Fibroblast of lung (primary cell): Measurements from ENCODE around the gene DPM2. TPM values are rescaled to one million over a fixed set of nuclear protein-coding genes. Genes with fewer than 3 reads are reported as not detected.

Source experiments
- DNase-seq, 2 donors: peaks; one replicate each; pipeline versions ENCODE4 v3.0.0 to v3.0.0-alpha.2; 2010; ENCODE audit warnings: low read depth in 2 of 2
- H2AFZ ChIP-seq: 2 replicates; pipeline ENCODE4 v1.5.1; 2012; ENCODE audit warnings: low read length, control low read depth, inconsistent platforms
- H3K27ac ChIP-seq: 2 replicates; pipeline ENCODE4 v1.5.1; 2011; ENCODE audit warnings: low read length, control low read depth; ENCODE audit not compliant: insufficient read depth
- H3K27me3 ChIP-seq: 2 replicates; pipeline ENCODE4 v1.5.1; 2011; ENCODE audit warnings: mild to moderate bottlenecking, low read length; ENCODE audit not compliant: control insufficient read depth, insufficient read depth
- H3K36me3 ChIP-seq: 2 replicates; pipeline ENCODE4 v1.5.1; 2011; ENCODE audit warnings: low read length; ENCODE audit not compliant: control insufficient read depth, insufficient read depth
- H3K4me1 ChIP-seq: 2 replicates; pipeline ENCODE4 v1.5.1; 2011; ENCODE audit warnings: low read length; ENCODE audit not compliant: control insufficient read depth, insufficient read depth; ENCODE audit errors: extremely low read depth
- H3K4me2 ChIP-seq: 2 replicates; pipeline ENCODE4 v1.5.1; 2011; ENCODE audit warnings: low read length, control low read depth; ENCODE audit not compliant: insufficient read depth; ENCODE audit errors: extremely low read depth
- H3K4me3 ChIP-seq, 4 experiments: fragments of 200-600 bp in 1 of 4; sonication (generic) in 1 of 4; replicated peaks in 1 of 4; 2 replicates each; pipeline ENCODE4 v1.5.1; 2011 to 2016; ENCODE audit warnings: low read length in 4 of 4, low read depth in 3 of 4, mild to moderate bottlenecking in 3 of 4, control low read depth in 2 of 4, inconsistent platforms in 1 of 4, mixed read lengths in 1 of 4; ENCODE audit not compliant: insufficient read depth in 1 of 4; ENCODE audit errors: control extremely low read depth in 1 of 4
- H3K79me2 ChIP-seq: 2 replicates; pipeline ENCODE4 v1.5.1; 2012; ENCODE audit warnings: mild to moderate bottlenecking, low read length, inconsistent platforms; ENCODE audit not compliant: control insufficient read depth, insufficient read depth
- H3K9ac ChIP-seq: 2 replicates; pipeline ENCODE4 v1.5.1; 2011; ENCODE audit warnings: mild to moderate bottlenecking, low read length, control low read depth; ENCODE audit not compliant: insufficient read depth
- H3K9me3 ChIP-seq: 2 replicates; pipeline ENCODE4 v1.5.1; 2012; ENCODE audit warnings: low read depth, low read length; ENCODE audit not compliant: control insufficient read depth, insufficient read depth
- H4K20me1 ChIP-seq: 2 replicates; pipeline ENCODE4 v1.5.1; 2011; ENCODE audit warnings: low read length; ENCODE audit not compliant: control insufficient read depth, insufficient read depth; ENCODE audit errors: extremely low read depth
- EZH2 ChIP-seq: IDR thresholded peaks from 2 replicates; pipeline ENCODE4 v1.5.1; 2012; ENCODE audit warnings: low read length, control low read depth, mild to moderate bottlenecking; ENCODE audit errors: missing control alignments
- polyA plus RNA-seq, 2 donors: library from polyadenylated mRNA; depleted of rRNA in 1 of 2; stranded (reverse) in 1 of 2; unstranded in 1 of 2; fragments of >200 nt; gene quantifications; 2 replicates each; pipeline ENCODE4 v1.2.1, GENCODE V29; 2011 to 2012; ENCODE audit warnings: missing spikeins in 1 of 2
- total RNA-seq: library from RNA; depleted of rRNA; stranded (reverse); fragments of >200 nt; gene quantifications from 2 replicates; pipeline ENCODE4 v1.2.1, GENCODE V29; 2014
- TF ChIP-seq, protein P1 (sequence below), 2 donors: IDR thresholded peaks in 1 of 2; conservative IDR thresholded peaks in 1 of 2; 1 replicate in 1 of 2; 2 replicates in 1 of 2; pipeline ENCODE4 v1.5.1; 2011 to 2012; ENCODE audit warnings: low read length in 2 of 2, control low read depth in 1 of 2, inconsistent platforms in 1 of 2, low read depth in 1 of 2, mild to moderate bottlenecking in 1 of 2

Gene DPM2
- total and polyA plus RNA-seq, 2 donors (not counting 1 experiment from before 2014, with no cell fraction given): 11.7 to 24.1 TPM

DNA sequence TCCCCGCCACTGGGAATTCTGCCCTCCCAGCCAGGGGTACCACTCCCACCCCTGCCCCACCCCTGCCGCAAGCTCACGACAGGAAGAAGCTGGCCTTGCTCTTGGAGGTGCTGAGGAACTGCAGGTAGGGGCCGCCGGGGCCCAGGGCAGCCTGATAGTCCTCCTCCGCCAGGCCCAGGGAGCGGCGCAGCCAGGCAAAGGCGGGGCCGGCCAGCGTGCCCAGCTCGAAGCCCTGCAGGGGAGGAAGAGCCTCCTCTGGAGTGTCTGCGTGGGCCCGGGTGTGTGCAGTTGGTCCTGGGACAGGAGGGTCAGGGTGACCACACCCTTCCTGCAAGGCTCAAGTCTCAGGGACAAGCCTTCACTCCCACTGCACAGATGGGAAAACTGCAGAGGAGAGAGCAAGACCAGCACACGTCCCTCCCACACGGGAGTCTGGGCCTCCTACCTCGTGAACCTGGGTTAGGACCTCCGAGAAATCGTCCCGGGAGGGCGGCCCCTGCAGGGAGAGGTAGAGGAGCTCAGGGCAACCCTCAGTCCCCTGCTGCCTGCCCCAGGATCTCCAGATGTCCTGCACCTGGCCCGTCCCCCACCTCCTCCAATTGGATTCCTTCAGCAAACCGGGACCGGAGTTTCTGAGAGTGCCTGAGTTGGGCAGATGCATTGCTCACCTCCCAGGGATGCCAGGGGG, 9.5 kb downstream of the DPM2 start:
- Histone ChIP-seq H2AFZ (no peak overlapping the region), H3K79me2 (no peaks in the 10 kb centered on the region), H3K4me2 (no peak overlapping the region), H3K4me3 (no peak overlapping the region), H3K9ac (no peak overlapping the region), H3K27ac (no peak overlapping the region), H3K9me3 (no peaks in the 10 kb centered on the region), H3K4me1 (peaks cover 27% of the 10 kb centered on the region), H3K36me3 (no peaks in the 10 kb centered on the region), H4K20me1 (no peaks in the 10 kb centered on the region), H3K27me3 (no peaks in the 10 kb centered on the region)
- no peak for TF ChIP-seq EZH2
- TF ChIP-seq, protein P1, sequence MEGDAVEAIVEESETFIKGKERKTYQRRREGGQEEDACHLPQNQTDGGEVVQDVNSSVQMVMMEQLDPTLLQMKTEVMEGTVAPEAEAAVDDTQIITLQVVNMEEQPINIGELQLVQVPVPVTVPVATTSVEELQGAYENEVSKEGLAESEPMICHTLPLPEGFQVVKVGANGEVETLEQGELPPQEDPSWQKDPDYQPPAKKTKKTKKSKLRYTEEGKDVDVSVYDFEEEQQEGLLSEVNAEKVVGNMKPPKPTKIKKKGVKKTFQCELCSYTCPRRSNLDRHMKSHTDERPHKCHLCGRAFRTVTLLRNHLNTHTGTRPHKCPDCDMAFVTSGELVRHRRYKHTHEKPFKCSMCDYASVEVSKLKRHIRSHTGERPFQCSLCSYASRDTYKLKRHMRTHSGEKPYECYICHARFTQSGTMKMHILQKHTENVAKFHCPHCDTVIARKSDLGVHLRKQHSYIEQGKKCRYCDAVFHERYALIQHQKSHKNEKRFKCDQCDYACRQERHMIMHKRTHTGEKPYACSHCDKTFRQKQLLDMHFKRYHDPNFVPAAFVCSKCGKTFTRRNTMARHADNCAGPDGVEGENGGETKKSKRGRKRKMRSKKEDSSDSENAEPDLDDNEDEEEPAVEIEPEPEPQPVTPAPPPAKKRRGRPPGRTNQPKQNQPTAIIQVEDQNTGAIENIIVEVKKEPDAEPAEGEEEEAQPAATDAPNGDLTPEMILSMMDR (conservative IDR thresholded peaks at IDR 0.05 in 1 of 2, IDR thresholded peaks at IDR 0.05 in 1 of 2; ENCODE audit: low read depth in 1 of 2, low read length in 2 of 2): no peak
- no peak for DNase-seq

DNA sequence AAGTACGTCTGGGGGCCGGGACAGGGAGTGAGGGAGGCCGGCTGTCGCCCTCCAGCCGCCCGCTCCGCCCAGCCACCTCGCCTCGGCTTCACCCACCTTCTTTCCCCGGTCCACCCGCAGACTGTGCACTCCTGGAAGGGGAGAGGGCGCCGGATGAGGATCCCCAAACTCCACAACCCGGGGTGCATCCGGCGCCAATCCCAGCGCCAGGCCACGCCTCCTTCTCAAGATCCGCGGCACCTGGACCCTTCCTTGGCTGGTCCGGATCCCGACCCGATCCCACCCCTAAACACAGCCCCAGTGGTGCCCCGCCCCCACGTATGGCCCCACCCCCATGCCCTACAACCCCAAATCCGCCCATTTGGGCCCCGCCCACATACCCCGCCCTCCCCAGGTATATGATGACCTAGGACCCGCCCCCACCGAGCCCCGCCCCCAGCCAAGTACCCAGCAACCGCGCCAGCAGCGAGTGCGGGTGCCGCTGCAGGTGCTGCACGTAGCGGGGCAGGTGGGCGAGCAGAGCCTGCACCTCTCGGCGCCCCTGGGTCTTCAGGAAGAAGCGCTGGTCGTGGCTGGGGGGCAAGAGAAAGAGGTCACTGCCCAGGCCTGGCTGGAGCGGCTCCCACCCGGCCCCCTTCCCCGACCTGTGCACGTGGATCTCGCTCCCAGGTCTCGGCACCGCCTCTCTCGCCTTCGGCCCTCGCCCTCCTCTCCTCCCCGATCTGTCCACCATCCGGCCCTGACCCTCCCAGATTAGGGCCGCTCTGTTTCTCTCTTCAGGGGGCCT, 10.3 kb downstream of the DPM2 start:
- peaks cover 23% of the 10 kb centered on the region for H3K4me1 ChIP-seq
- no peaks in the 10 kb centered on the region for H4K20me1 ChIP-seq
- DNase-seq: no peak
- peak overlapping the region in 2 of 4 experiments; percentile 19 to 27 for H3K4me3 ChIP-seq
- no peaks in the 10 kb centered on the region for H3K9me3 ChIP-seq
- no peaks in the 10 kb centered on the region for H3K36me3 ChIP-seq
- no peaks in the 10 kb centered on the region for H3K27me3 ChIP-seq
- H3K79me2 ChIP-seq: no peaks in the 10 kb centered on the region
- H3K4me2 ChIP-seq: peak overlapping the region; percentile 49
- H2AFZ ChIP-seq: peak overlapping the region; percentile 42
- TF ChIP-seq, protein P1 (conservative IDR thresholded peaks at IDR 0.05 in 1 of 2, IDR thresholded peaks at IDR 0.05 in 1 of 2; ENCODE audit: low read depth in 1 of 2, low read length in 2 of 2): no peak
- TF ChIP-seq EZH2: no peak
- H3K27ac ChIP-seq: no peak overlapping the region
- H3K9ac ChIP-seq: no peak overlapping the region

DNA sequence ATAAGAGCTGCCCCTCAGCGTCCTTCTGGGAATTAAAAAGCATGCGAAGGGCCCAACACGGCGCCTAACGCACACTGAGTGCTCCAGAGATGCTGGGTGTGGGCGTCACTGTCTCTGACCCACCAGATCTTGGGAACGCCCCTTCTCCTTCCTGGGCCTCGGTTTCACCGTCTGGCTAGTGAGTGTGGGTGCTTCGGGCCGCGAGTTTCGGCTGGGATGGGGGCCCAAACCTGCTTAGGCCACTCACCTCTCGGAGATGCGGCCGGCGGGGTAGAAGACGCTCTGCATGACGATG, 10.8 kb downstream of the DPM2 start:
- no peak overlapping the region for H3K9ac ChIP-seq
- H3K9me3 ChIP-seq: no peaks in the 10 kb centered on the region
- TF ChIP-seq, protein P1 (conservative IDR thresholded peaks at IDR 0.05 in 1 of 2, IDR thresholded peaks at IDR 0.05 in 1 of 2; ENCODE audit: low read depth in 1 of 2, low read length in 2 of 2): no peak
- no peak for TF ChIP-seq EZH2
- H3K4me1 ChIP-seq: peaks cover 25% of the 10 kb centered on the region
- no peaks in the 10 kb centered on the region for H3K36me3 ChIP-seq
- peak overlapping the region; percentile 49 for H3K4me2 ChIP-seq
- H3K27me3 ChIP-seq: no peaks in the 10 kb centered on the region
- H3K4me3 ChIP-seq: peak overlapping the region in 2 of 4 experiments; percentile 19 to 27
- H3K79me2 ChIP-seq: no peaks in the 10 kb centered on the region
- H2AFZ ChIP-seq: peak overlapping the region; percentile 42
- DNase-seq: no peak
- H4K20me1 ChIP-seq: no peaks in the 10 kb centered on the region
- H3K27ac ChIP-seq: no peak overlapping the region
